Measurements from ENCODE around the gene TYK2. TPM values are rescaled to one million over a fixed set of nuclear protein-coding genes. Genes with fewer than 3 reads are reported as not detected.

TYK2 gene
- polyA plus RNA-seq, 1 donor (not counting 4 experiments of a cell fraction or from before 2014, with no cell fraction given): 32.6 TPM

GRCh38 chr19:10343495-10343894 is 36.9 kb downstream of the TYK2 start:
- no peaks in the 10 kb centered on the region for H3K79me2 ChIP-seq (ENCODE audit: control insufficient read depth, insufficient read depth, low read length)
- H3K9ac ChIP-seq (ENCODE audit: control insufficient read depth, extremely low read depth, insufficient read depth, low read length): no peak overlapping the region
- no peak for DNase-seq (ENCODE audit: low read depth, low spot score)
- no peaks in the 10 kb centered on the region for H4K20me1 ChIP-seq (ENCODE audit: control insufficient read depth, extremely low read depth, insufficient read depth, low read length)
- H3K36me3 ChIP-seq (ENCODE audit: control insufficient read depth in 2 of 2, extremely low read depth in 1 of 2, insufficient read depth in 2 of 2, low read length in 2 of 2): no peaks in the 10 kb centered on the region
- no peaks in the 10 kb centered on the region for H3K4me1 ChIP-seq (ENCODE audit: control insufficient read depth, extremely low read depth, insufficient read depth, low read length)
- dilution Hi-C loops (cut with MboI; ENCODE audit: extremely low pct_ligation_motif_present, low sequenced_read_pairs): no loop called here
- no peaks in the 10 kb centered on the region for H3K9me1 ChIP-seq (ENCODE audit: control insufficient read depth, extremely low read depth, insufficient read depth, low read length)
- H3K4me2 ChIP-seq (ENCODE audit: control insufficient read depth, extremely low read depth, insufficient read depth, low read depth, low read length): no peak overlapping the region
- no peaks in the 10 kb centered on the region for H3K9me3 ChIP-seq (ENCODE audit: control insufficient read depth, low read depth, low read length)
- H2AFZ ChIP-seq (ENCODE audit: control insufficient read depth, low read length): no peak overlapping the region
- H3K27me3 ChIP-seq (ENCODE audit: control insufficient read depth, extremely low read depth, insufficient read depth, low read length): no peaks in the 10 kb centered on the region
- TF ChIP-seq CTCF (optimal IDR thresholded peaks at IDR 0.05 in 1 of 3, IDR thresholded peaks at IDR 0.05 in 1 of 3, conservative IDR thresholded peaks at IDR 0.05 in 1 of 3; ENCODE audit: extremely low read depth in 1 of 3, insufficient read depth in 2 of 3, low read length in 3 of 3) (no peak), EZH2 (IDR thresholded peaks at IDR 0.05; ENCODE audit: low read length) (no peak)
- no peak overlapping the region for H3K27ac ChIP-seq (ENCODE audit: control insufficient read depth, insufficient read depth, low read length)
- no peak for FAIRE-seq
- no peak overlapping the region for H3K4me3 ChIP-seq (ENCODE audit: control insufficient read depth in 2 of 3, extremely low read depth in 1 of 3, insufficient read depth in 2 of 3, low read depth in 1 of 3, low read length in 3 of 3)

- no peaks in the 10 kb centered on the region for H3K9me1 ChIP-seq (ENCODE audit: control insufficient read depth, extremely low read depth, insufficient read depth, low read length)
- H3K9ac ChIP-seq (ENCODE audit: control insufficient read depth, extremely low read depth, insufficient read depth, low read length): no peak overlapping the region
- H3K27ac ChIP-seq (ENCODE audit: control insufficient read depth, insufficient read depth, low read length): no peak overlapping the region
- H2AFZ ChIP-seq (ENCODE audit: control insufficient read depth, low read length): no peak overlapping the region
- TF ChIP-seq CTCF (optimal IDR thresholded peaks at IDR 0.05 in 1 of 3, IDR thresholded peaks at IDR 0.05 in 1 of 3, conservative IDR thresholded peaks at IDR 0.05 in 1 of 3; ENCODE audit: extremely low read depth in 1 of 3, insufficient read depth in 2 of 3, low read length in 3 of 3): no peak
- TF ChIP-seq EZH2 (IDR thresholded peaks at IDR 0.05; ENCODE audit: low read length): no peak
- H3K27me3 ChIP-seq (ENCODE audit: control insufficient read depth, extremely low read depth, insufficient read depth, low read length): no peaks in the 10 kb centered on the region
- H3K79me2 ChIP-seq (ENCODE audit: control insufficient read depth, insufficient read depth, low read length): no peaks in the 10 kb centered on the region
- dilution Hi-C loops (cut with MboI; ENCODE audit: extremely low pct_ligation_motif_present, low sequenced_read_pairs): no loop called here
- no peaks in the 10 kb centered on the region for H3K36me3 ChIP-seq (ENCODE audit: control insufficient read depth in 2 of 2, extremely low read depth in 1 of 2, insufficient read depth in 2 of 2, low read length in 2 of 2)
- no peaks in the 10 kb centered on the region for H3K4me1 ChIP-seq (ENCODE audit: control insufficient read depth, extremely low read depth, insufficient read depth, low read length)
- no peak overlapping the region for H3K4me2 ChIP-seq (ENCODE audit: control insufficient read depth, extremely low read depth, insufficient read depth, low read depth, low read length)
- no peaks in the 10 kb centered on the region for H3K9me3 ChIP-seq (ENCODE audit: control insufficient read depth, low read depth, low read length)
- no peaks in the 10 kb centered on the region for H4K20me1 ChIP-seq (ENCODE audit: control insufficient read depth, extremely low read depth, insufficient read depth, low read length)
- no peak for DNase-seq (ENCODE audit: low read depth, low spot score)
- no peak overlapping the region for H3K4me3 ChIP-seq (ENCODE audit: control insufficient read depth in 2 of 3, extremely low read depth in 1 of 3, insufficient read depth in 2 of 3, low read depth in 1 of 3, low read length in 3 of 3)
- FAIRE-seq: no peak
These were observed 40.4 kb downstream of the TYK2 start for GRCh38 chr19:10339977-10340376.

All from keratinocyte (primary cell).